GM18505 (cell line): ENCODE results near the gene PABPN1L.

Experiments
- ATAC-seq: cut with Tn5 transposase; IDR thresholded peaks from one replicate; pipeline ENCODE4 v1.9.1; 2021; ENCODE audit not compliant: unreplicated experiment
- POLR2A ChIP-seq: IDR thresholded peaks from 4 replicates; pipeline ENCODE4 v1.6.1; 2011; ENCODE audit warnings: borderline replicate concordance; ENCODE audit not compliant: insufficient read depth, insufficient read length; ENCODE audit errors: extremely low read depth

The PABPN1L gene

DNA sequence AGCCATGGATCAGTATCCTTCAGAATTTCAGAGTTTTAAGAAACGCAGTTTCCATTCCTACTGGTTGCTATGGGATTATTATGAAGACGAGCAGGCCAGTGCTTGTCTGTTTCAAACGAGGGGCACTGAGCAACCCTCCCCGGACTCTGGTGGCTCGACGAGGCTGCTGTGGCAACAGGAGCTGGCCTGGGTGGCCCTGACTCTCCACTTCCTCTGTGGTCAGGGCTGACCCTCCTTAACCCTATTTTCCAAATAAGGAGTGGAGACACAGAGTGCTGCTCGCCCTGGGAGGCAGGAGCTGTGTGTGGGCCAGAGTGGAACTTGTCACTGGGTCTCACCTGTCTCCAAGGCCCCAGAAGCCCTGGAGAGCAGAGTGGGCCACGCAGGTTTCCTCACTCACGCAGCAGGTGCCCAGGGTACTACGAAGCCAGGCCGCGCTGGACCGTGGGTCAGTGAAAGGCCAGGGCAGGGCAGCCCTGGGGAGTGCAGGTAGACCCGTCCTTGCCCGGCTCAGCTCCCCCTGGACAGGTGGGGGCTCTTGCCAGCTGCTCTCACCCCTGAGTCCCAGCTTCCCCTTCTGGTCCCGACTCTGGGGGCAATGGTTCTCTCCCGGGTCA lies 13.0 kb downstream of the PABPN1L start:
- no peak for ATAC-seq
- no peak for TF ChIP-seq POLR2A

GRCh38 chr16:88851616-88852015 lies 14.8 kb downstream of the PABPN1L start:
- TF ChIP-seq POLR2A: no peak
- no peak for ATAC-seq

DNA sequence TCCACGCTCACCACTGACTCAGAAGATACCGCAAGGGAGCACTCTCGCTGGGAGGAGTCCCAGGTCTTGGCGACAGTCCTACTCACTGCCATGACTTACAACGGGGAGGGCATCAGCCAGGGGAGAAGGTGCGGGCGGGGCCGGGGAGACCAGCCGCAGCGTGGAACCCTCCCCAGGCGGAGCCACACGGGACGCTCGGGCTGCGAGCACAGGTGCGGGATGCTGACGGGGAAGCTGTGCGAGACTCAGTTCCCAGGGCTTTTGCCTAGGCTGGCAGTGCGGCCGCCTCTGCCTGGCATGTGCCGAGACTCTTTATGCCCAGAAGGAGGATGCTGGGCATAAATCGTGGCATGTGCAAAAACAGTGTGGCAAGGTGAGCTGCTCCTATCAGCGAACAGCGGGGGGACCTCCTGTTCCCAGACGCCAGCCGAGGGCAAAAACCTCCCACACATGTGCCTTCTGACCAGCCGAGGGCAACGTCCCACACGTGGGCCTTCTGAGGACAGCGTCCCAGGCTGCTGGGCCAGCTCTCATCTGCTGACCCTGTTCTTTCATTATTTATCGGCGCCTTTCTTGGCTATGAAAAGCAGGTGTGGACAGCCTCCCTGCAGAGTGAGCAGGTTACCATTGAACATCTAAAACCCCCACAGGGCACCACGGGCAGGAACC lies 15.8 kb downstream of the PABPN1L start:
- no peak for TF ChIP-seq POLR2A
- ATAC-seq: no peak

DNA sequence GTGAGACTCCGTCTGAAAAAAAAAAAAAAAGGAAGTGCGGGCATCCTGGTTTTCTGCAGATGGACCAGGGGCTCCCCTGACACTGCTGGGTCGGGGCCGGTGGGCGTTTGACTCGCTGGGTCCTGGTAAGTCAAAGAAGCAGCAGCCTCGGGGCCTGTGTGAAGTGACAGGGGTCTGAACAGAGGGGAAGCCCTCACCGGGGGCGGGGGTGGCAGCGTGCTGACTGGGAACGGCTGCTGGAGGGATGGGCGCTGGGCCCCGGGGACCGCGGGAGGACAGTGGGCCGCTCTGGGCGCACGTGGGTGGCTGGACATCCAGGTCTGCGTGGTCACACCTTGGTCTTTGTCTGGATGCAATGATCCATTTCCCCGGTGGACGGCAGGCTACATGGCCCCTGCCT lies 17.9 kb downstream of the PABPN1L start:
- no peak for ATAC-seq
- no peak for TF ChIP-seq POLR2A

GRCh38 chr16:88847654-88848053 lies 18.8 kb downstream of the PABPN1L start:
- no peak for ATAC-seq
- no peak for TF ChIP-seq POLR2A

DNA sequence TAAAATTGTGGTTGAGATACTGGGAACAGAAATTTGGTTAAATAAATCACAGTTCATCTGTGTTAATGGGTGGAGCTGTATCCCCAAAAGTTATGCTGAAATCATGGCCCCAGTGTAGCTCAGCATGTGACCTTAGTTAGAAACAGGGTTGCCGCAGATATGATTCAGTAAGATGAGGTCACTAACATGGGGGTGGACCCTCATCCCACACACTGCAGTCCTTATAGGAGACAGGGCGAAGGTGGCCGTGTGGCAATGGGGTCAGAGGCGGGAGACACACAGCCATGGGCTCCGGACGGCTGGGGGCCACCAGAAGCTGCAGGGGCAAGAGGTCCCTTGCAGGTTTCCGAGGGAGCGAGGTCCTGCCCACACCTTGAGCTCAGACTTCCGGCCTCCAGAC lies 20.4 kb downstream of the PABPN1L start:
- no peak for TF ChIP-seq POLR2A
- no peak for ATAC-seq

- no peak for ATAC-seq
- TF ChIP-seq POLR2A: no peak
Observed at GRCh38 chr16:88844419-88845036, 21.9 kb downstream of the PABPN1L start.

GRCh38 chr16:88843256-88843655 lies 23.2 kb downstream of the PABPN1L start:
- ATAC-seq: no peak
- no peak for TF ChIP-seq POLR2A

DNA sequence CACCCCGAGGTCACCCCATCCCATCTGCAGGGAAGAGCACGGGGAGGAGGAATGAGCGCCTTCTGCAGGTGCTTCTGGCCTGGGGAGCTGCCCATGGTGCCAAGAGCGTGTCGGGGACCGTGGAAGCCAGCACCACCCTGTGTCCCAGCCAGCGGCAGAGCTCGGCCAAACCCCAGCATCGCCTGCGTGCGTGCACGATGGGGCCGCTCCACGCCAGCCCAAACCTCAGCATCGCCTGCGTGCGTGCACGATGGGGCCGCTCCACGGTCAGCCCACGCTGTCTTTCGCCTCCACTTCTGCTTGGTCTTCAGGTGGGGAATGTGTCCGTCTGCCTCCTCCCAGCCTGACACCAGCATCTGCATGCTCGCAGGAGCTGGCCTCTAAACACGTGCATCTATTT lies 23.7 kb downstream of the PABPN1L start:
- TF ChIP-seq POLR2A: no peak
- ATAC-seq: no peak

- no peak for TF ChIP-seq POLR2A
Observed at GRCh38 chr16:88842308-88842756, 24.1 kb downstream of the PABPN1L start.

DNA sequence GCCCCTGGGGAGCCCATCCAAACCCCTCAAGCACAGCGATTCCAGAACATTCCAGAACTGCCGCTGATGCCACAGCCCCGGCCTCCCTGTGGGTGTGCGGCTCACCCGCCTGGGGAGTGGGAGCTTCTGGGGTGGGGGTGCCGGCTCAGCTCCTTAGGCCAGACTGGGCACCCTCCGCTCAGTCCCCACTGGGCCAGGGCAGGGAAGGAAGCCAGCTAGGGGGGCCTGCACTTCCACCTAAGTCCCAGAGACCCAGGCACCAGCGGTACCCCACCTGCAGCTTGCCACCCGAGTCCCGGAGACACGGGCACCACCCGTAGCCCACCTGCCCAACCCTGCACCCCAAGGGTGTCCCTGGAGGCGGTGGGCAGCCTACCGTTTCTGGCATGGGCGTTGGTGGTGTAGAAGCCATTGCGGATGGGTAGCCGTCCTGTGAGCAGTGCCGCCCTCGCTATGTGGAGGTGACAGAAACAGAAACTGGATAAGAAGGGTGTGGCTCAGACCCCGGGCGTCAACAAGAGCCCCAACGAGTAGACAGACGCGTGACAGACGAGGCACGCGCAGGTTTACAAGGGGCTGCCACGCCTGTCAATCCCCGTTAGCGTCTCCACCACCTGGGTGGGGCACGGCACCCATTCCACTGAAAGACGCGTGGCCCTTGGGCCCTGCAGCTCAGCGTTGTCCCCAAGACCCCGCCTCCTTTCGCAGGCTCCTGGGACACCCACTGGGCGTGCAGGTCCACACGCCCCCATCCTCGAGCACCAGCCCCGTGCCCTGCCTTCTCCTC lies 24.7 kb downstream of the PABPN1L start:
- TF ChIP-seq POLR2A: no peak
- ATAC-seq: no peak

More at GRCh38 chr16:88842308-88842756, 24.1 kb downstream of the PABPN1L start:
- no peak for ATAC-seq

DNA sequence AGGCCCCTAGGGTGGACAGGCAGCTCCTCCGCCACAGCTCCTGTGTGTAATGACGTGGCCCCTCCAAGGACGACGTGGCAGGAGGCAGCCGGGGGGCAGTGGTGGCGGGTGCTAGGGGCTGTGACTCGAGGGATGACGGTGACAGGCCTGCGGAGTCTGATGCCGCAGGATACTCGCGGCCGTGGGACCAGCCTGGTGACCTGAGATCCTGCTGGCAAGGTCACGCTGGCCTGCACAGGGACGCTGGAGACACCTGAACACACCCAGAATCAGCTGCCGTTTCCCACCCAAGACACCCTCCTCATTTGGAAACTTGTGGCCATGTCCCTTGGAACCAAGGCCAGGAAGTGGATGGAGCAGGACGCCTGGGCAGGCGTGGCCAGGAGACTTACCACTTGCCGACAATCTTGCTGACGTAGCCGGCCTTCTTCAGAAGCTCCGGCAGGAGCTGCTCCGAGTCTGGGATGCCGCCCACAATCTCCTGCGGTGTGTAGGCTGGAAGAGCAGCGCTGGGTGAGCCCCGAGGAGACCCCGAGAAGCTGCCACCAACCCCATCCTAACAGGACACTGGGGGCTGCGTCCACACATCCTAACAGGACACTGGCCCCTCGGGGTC lies 25.8 kb downstream of the PABPN1L start:
- ATAC-seq: no peak
- TF ChIP-seq POLR2A: no peak
